Urinary bladder (tissue), 4 donors: ENCODE measurements around the gene EEIG1. TPM values are rescaled to one million over a fixed set of nuclear protein-coding genes. Genes with fewer than 3 reads are reported as not detected.
A peak's percentile ranks its signal among the peaks of the same experiment; 100 is the strongest.

Source experiments
- DNase-seq: peaks from one replicate; pipeline ENCODE4 v3.0.0-alpha.2; 2015; ENCODE audit errors: extremely low spot score
- H3K27ac ChIP-seq: one replicate; pipeline ENCODE4 v1.5.1; 2013; ENCODE audit warnings: low read depth, mild to moderate bottlenecking, moderate library complexity
- H3K36me3 ChIP-seq: one replicate; pipeline ENCODE4 v1.6.1; 2013; ENCODE audit warnings: mild to moderate bottlenecking, moderate library complexity; ENCODE audit not compliant: insufficient read depth
- H3K4me1 ChIP-seq: one replicate; pipeline ENCODE4 v1.6.1; 2013; ENCODE audit warnings: mild to moderate bottlenecking, moderate library complexity; ENCODE audit not compliant: insufficient read depth
- H3K4me3 ChIP-seq: one replicate; pipeline ENCODE4 v1.5.1; 2013; ENCODE audit warnings: low read depth, low read length
- WGBS: extraction: QIAGEN DNeasy Blood & Tissue Kit; methylation state at CpG from one replicate; pipeline ENCODE4 v1.1.7; 2013; 5-methylcytosine and 5-hydroxymethylcytosine counted together
- polyA plus RNA-seq: library from polyadenylated mRNA; stranded (reverse); fragments of 200-250 nt; gene quantifications from one replicate; pipeline ENCODE4 v1.2.3, GENCODE V29; 2013
- total RNA-seq: library from RNA; depleted of rRNA; stranded (reverse); fragments of >200 nt; gene quantifications from one replicate; pipeline ENCODE4 v1.2.3, GENCODE V29; 2014
- donor health status: healthy with polysubstance abuse.
- donor health status: healthy.

The EEIG1 gene
- total and polyA plus RNA-seq, 2 donors: 30.4 to 67.1 TPM

- Histone ChIP-seq H3K36me3 (no peaks in the 10 kb centered on the region), H3K4me3 (no peak overlapping the region), H3K4me1 (peaks cover 2% of the 10 kb centered on the region), H3K27ac (no peak overlapping the region)
- no peak for DNase-seq
- 86% methylated on average over 5 of the region's 5 CpGs for WGBS
Measured at GRCh38 chr9:128008171-128008570, 27.4 kb upstream of the EEIG1 start.

GRCh38 chr9:128007566-128008138 lies 26.9 kb upstream of the EEIG1 start:
- 57% methylated on average over 10 of the region's 10 CpGs for WGBS
- H3K4me3 ChIP-seq: no peak overlapping the region
- peak; percentile 39 for DNase-seq
- H3K4me1 ChIP-seq: peaks cover 2% of the 10 kb centered on the region
- no peaks in the 10 kb centered on the region for H3K36me3 ChIP-seq
- H3K27ac ChIP-seq: peak overlapping the region; percentile 31

GRCh38 chr9:128006332-128006996 lies 25.7 kb upstream of the EEIG1 start:
- Histone ChIP-seq H3K4me3 (no peak overlapping the region), H3K4me1 (peaks cover 2% of the 10 kb centered on the region), H3K36me3 (no peaks in the 10 kb centered on the region), H3K27ac (no peak overlapping the region)
- 84% methylated on average over 11 of the region's 11 CpGs for WGBS
- DNase-seq: no peak

- H3K27ac ChIP-seq: no peak overlapping the region
- DNase-seq: no peak
- H3K36me3 ChIP-seq: no peaks in the 10 kb centered on the region
- peaks cover 2% of the 10 kb centered on the region for H3K4me1 ChIP-seq
- no peak overlapping the region for H3K4me3 ChIP-seq
- 53% methylated on average over 12 of the region's 12 CpGs for WGBS
Measured at GRCh38 chr9:128005923-128006322, 25.1 kb upstream of the EEIG1 start.

GRCh38 chr9:128003966-128004604 lies 23.3 kb upstream of the EEIG1 start:
- 91% methylated on average over 11 of the region's 11 CpGs for WGBS
- DNase-seq: no peak
- no peak overlapping the region for H3K4me3 ChIP-seq
- no peak overlapping the region for H3K27ac ChIP-seq
- H3K36me3 ChIP-seq: no peaks in the 10 kb centered on the region
- H3K4me1 ChIP-seq: peaks cover 2% of the 10 kb centered on the region

GRCh38 chr9:128002959-128003358 lies 22.2 kb upstream of the EEIG1 start:
- Histone ChIP-seq H3K36me3 (no peaks in the 10 kb centered on the region), H3K4me3 (no peak overlapping the region), H3K4me1 (peaks cover 2% of the 10 kb centered on the region), H3K27ac (no peak overlapping the region)
- 89% methylated on average over 5 of the region's 5 CpGs for WGBS
- DNase-seq: no peak

DNA sequence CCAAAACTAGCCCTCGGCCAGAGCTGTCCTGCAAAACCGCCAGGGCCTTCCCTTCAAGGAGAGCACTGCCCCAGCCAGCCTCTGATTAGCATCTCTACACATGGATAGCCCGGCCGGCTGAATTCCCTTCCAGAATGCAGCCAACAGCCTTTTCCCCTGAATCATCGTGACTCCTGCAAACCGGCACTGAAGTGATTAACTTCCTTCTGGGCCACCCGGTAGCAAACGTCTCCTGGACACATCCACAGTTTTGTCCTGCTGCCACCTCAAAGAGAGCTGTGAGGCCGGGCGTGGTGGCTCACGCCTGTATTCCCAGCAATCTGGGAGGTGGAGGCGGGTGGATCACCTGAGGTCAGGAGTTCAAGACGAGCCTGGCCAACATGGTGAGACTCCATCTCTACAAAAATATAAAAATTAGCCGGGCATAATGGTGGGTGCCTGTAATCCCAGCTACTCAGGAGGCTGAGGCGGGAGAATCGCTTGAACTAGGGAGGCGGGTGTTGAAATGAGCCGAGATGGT lies 21.1 kb upstream of the EEIG1 start:
- Histone ChIP-seq H3K4me3 (no peak overlapping the region), H3K4me1 (peaks cover 2% of the 10 kb centered on the region), H3K27ac (no peak overlapping the region), H3K36me3 (no peaks in the 10 kb centered on the region)
- DNase-seq: no peak
- WGBS: 59% methylated on average over 18 of the region's 18 CpGs

- H3K4me3 ChIP-seq: no peak overlapping the region
- no peaks in the 10 kb centered on the region for H3K36me3 ChIP-seq
- 62% methylated on average over 10 of the region's 10 CpGs for WGBS
- no peak overlapping the region for H3K27ac ChIP-seq
- DNase-seq: no peak
- peaks cover 2% of the 10 kb centered on the region for H3K4me1 ChIP-seq
Measured at GRCh38 chr9:128001151-128001778, 20.5 kb upstream of the EEIG1 start.

GRCh38 chr9:127999461-127999860 lies 18.7 kb upstream of the EEIG1 start:
- DNase-seq: no peak
- 97% methylated on average over 2 of the region's 2 CpGs for WGBS
- H3K27ac ChIP-seq: no peak overlapping the region
- H3K36me3 ChIP-seq: no peaks in the 10 kb centered on the region
- no peak overlapping the region for H3K4me3 ChIP-seq
- H3K4me1 ChIP-seq: no peaks in the 10 kb centered on the region

DNA sequence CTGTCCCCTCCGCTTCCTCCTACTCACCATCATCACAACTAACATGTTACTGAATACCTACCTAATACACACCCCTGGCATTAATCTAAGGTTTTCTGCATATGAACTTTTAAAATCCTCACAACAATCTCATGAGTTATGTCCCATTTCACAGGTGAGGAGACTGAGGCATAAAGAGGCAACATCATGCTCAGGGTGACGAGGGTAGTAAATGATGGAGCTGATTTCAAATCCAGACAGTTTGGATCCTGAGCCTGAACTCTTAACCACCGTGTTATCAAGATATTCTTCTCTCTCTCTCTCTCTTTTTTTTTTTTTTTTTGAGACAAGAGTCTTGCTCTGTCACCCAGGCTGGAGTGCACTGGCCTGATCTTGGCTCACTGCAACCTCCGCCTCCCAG lies 12.9 kb upstream of the EEIG1 start:
- Histone ChIP-seq H3K27ac (no peak overlapping the region), H3K36me3 (no peaks in the 10 kb centered on the region), H3K4me1 (no peaks in the 10 kb centered on the region), H3K4me3 (no peak overlapping the region)
- WGBS: 93% methylated on average over 4 of the region's 4 CpGs
- no peak for DNase-seq

DNA sequence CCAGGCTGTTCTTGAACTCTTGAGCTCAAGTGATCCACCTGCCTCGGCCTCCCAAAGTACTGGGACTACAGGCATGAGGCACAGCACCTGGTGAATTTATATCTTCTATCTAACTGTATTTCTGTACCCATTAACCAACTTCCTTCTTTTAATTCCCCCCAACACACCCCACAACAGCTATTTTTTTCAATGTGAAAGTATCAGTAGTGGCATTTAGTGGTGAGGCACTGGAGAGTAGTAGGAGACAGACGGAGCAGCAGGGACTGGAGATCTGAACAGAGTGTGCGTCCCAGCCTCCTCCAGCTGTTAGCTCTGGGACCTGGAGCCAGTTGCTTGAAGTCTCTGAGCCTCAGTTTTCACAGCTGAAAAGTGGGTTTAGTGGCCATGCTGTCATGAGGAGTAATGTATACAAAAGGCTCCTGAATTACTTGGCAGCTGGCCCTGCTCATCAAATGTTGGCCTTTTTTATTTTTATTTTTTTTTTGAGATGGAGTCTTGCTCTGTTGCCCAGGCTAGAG lies 11.0 kb upstream of the EEIG1 start:
- no peak for DNase-seq
- no peak overlapping the region for H3K4me3 ChIP-seq
- no peaks in the 10 kb centered on the region for H3K4me1 ChIP-seq
- 96% methylated on average over 3 of the region's 3 CpGs for WGBS
- H3K27ac ChIP-seq: no peak overlapping the region
- no peaks in the 10 kb centered on the region for H3K36me3 ChIP-seq

- WGBS: 68% methylated on average over 10 of the region's 10 CpGs
- no peak overlapping the region for H3K4me3 ChIP-seq
- no peak overlapping the region for H3K27ac ChIP-seq
- DNase-seq: no peak
- no peaks in the 10 kb centered on the region for H3K36me3 ChIP-seq
- H3K4me1 ChIP-seq: no peaks in the 10 kb centered on the region
Measured at GRCh38 chr9:127991017-127991756, 10.4 kb upstream of the EEIG1 start.

- 79% methylated on average over 3 of the region's 3 CpGs for WGBS
Measured at GRCh38 chr9:127990554-127990953, 9.8 kb upstream of the EEIG1 start.

More at GRCh38 chr9:127990554-127990953, 9.8 kb upstream of the EEIG1 start:
- H3K4me3 ChIP-seq: no peak overlapping the region
- no peaks in the 10 kb centered on the region for H3K36me3 ChIP-seq
- DNase-seq: no peak
- no peaks in the 10 kb centered on the region for H3K4me1 ChIP-seq
- H3K27ac ChIP-seq: no peak overlapping the region
